HEK293 (cell line): Measurements from ENCODE around the gene SIRPA.

Source experiments
- ZBTB20 ChIP-seq: fragments of 450-650 bp; formaldehyde crosslinking; IDR thresholded peaks from 2 replicates; pipeline ENCODE4 v1.5.1; 2016; ENCODE audit warnings: missing biosample characterization, missing genetic modification characterization
- TF ChIP-seq, protein P1 (sequence below): fragments of 450-650 bp; formaldehyde crosslinking; IDR thresholded peaks from 2 replicates; pipeline ENCODE4 v1.5.1; 2016; ENCODE audit warnings: missing biosample characterization, missing genetic modification characterization

DNA sequence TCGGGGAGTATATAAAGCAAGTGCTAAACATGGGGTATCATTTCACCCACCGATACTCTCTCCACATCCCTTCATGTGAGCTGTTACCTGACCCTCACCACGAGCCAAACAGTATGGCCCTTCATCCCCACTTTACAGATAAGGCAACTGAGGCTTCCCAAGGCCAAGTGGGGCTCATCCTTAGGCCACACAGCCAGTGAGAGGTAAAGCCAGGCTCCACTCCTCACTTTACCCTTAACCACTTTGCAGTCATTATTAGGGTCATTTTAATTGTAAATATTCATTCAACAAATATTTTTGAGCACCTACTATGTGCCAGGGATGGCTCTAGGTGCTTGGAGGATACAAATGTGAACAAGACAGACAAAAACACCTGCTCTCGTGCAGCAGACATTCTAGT, 7.0 kb downstream of the SIRPA start:
- TF ChIP-seq ZBTB20 (tag by site-specific recombination): no peak
- TF ChIP-seq, protein P1, sequence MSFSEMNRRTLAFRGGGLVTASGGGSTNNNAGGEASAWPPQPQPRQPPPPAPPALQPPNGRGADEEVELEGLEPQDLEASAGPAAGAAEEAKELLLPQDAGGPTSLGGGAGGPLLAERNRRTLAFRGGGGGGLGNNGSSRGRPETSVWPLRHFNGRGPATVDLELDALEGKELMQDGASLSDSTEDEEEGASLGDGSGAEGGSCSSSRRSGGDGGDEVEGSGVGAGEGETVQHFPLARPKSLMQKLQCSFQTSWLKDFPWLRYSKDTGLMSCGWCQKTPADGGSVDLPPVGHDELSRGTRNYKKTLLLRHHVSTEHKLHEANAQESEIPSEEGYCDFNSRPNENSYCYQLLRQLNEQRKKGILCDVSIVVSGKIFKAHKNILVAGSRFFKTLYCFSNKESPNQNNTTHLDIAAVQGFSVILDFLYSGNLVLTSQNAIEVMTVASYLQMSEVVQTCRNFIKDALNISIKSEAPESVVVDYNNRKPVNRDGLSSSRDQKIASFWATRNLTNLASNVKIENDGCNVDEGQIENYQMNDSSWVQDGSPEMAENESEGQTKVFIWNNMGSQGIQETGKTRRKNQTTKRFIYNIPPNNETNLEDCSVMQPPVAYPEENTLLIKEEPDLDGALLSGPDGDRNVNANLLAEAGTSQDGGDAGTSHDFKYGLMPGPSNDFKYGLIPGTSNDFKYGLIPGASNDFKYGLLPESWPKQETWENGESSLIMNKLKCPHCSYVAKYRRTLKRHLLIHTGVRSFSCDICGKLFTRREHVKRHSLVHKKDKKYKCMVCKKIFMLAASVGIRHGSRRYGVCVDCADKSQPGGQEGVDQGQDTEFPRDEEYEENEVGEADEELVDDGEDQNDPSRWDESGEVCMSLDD (tag by site-specific recombination): no peak
